ENCODE results near the gene E2F4. TPM values are rescaled to one million over a fixed set of nuclear protein-coding genes. Genes with fewer than 3 reads are reported as not detected.
A peak's percentile ranks its signal among the peaks of the same experiment; 100 is the strongest.

The E2F4 gene
- total and polyA plus RNA-seq, 9 of the 15 experiments (the other 6 are each of a cell fraction or from before 2014, with no cell fraction given) = 9.7 to 139 (median 106) TPM

GRCh38 chr16:67191995-67192681 lies at the start of gene E2F4 (continued):
- TF ChIP-seq TAF9B (IDR thresholded peaks at IDR 0.05; ENCODE audit: partially characterized antibody) = no peak
- TF ChIP-seq, protein P1, sequence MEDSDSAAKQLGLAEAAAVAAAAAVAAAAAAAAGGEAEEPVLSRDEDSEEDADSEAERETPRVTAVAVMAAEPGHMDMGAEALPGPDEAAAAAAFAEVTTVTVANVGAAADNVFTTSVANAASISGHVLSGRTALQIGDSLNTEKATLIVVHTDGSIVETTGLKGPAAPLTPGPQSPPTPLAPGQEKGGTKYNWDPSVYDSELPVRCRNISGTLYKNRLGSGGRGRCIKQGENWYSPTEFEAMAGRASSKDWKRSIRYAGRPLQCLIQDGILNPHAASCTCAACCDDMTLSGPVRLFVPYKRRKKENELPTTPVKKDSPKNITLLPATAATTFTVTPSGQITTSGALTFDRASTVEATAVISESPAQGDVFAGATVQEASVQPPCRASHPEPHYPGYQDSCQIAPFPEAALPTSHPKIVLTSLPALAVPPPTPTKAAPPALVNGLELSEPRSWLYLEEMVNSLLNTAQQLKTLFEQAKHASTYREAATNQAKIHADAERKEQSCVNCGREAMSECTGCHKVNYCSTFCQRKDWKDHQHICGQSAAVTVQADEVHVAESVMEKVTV (CRISPR knock-in tag; IDR thresholded peaks at IDR 0.05) = no peak
- no peak for TF ChIP-seq ZNF311 (CRISPR knock-in tag; IDR thresholded peaks at IDR 0.05)
- no peak for TF ChIP-seq HDAC6 (IDR thresholded peaks at IDR 0.05; ENCODE audit: low read depth, low read length)
- no peak for TF ChIP-seq TAF15 (IDR thresholded peaks at IDR 0.05; ENCODE audit: low read depth, low read length)
- TF ChIP-seq SMARCB1 (IDR thresholded peaks at IDR 0.05; ENCODE audit: insufficient read length, low read depth) = no peak
- TF ChIP-seq, protein P2, sequence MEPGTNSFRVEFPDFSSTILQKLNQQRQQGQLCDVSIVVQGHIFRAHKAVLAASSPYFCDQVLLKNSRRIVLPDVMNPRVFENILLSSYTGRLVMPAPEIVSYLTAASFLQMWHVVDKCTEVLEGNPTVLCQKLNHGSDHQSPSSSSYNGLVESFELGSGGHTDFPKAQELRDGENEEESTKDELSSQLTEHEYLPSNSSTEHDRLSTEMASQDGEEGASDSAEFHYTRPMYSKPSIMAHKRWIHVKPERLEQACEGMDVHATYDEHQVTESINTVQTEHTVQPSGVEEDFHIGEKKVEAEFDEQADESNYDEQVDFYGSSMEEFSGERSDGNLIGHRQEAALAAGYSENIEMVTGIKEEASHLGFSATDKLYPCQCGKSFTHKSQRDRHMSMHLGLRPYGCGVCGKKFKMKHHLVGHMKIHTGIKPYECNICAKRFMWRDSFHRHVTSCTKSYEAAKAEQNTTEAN (CRISPR knock-in tag; IDR thresholded peaks at IDR 0.05) = 0 out of 2 replicates have a peak, but pooled peaks have one; percentile 35
- TF ChIP-seq TAF7 (tag; IDR thresholded peaks at IDR 0.05) = no peak
- 0 out of 4 replicates have a peak, but pooled peaks of 1 of the 2 experiments have one; percentile 9 for TF ChIP-seq SRF (CRISPR knock-in tag; IDR thresholded peaks at IDR 0.05)
- no peak for TF ChIP-seq ZNF586 (CRISPR knock-in tag; conservative IDR thresholded peaks at IDR 0.05)
- no peak for TF ChIP-seq ZNF282 (CRISPR knock-in tag; IDR thresholded peaks at IDR 0.05)
- no peak for TF ChIP-seq CAMTA2 (CRISPR knock-in tag; conservative IDR thresholded peaks at IDR 0.05)
- TF ChIP-seq ELF2 (CRISPR knock-in tag; IDR thresholded peaks at IDR 0.05) = peak; percentile 89
- TF ChIP-seq YY1 (IDR thresholded peaks at IDR 0.05; ENCODE audit: borderline replicate concordance in 1 of 3, control insufficient read depth in 1 of 3, extremely low read depth in 1 of 3, insufficient read depth in 3 of 3, insufficient read length in 1 of 3, insufficient replicate concordance in 2 of 3, low read depth in 1 of 3, low read length in 2 of 3) = peak in 2 of 3 experiments; percentile 70 to 83
- TF ChIP-seq ATF1 (CRISPR knock-in tag; IDR thresholded peaks at IDR 0.05) = no peak
- no peak for TF ChIP-seq ATF1 (tag; IDR thresholded peaks at IDR 0.05)
- TF ChIP-seq FOXP1 (CRISPR knock-in tag; IDR thresholded peaks at IDR 0.05) = no peak
- no peak for TF ChIP-seq CTCF (IDR thresholded peaks at IDR 0.05 in 2 of 3, conservative IDR thresholded peaks at IDR 0.05 in 1 of 3; ENCODE audit: insufficient read depth in 2 of 3, low read depth in 1 of 3, low read length in 3 of 3)
- TF ChIP-seq RFX7 (CRISPR knock-in tag; IDR thresholded peaks at IDR 0.05) = no peak
- 0 out of 2 replicates have a peak, but pooled peaks have one; percentile 15 for TF ChIP-seq NR2C1 (IDR thresholded peaks at IDR 0.05)
- TF ChIP-seq NR2C1 (tag; IDR thresholded peaks at IDR 0.05) = peak; percentile 62; the same call in 1 of the 2 replicates
- TF ChIP-seq, protein P3, sequence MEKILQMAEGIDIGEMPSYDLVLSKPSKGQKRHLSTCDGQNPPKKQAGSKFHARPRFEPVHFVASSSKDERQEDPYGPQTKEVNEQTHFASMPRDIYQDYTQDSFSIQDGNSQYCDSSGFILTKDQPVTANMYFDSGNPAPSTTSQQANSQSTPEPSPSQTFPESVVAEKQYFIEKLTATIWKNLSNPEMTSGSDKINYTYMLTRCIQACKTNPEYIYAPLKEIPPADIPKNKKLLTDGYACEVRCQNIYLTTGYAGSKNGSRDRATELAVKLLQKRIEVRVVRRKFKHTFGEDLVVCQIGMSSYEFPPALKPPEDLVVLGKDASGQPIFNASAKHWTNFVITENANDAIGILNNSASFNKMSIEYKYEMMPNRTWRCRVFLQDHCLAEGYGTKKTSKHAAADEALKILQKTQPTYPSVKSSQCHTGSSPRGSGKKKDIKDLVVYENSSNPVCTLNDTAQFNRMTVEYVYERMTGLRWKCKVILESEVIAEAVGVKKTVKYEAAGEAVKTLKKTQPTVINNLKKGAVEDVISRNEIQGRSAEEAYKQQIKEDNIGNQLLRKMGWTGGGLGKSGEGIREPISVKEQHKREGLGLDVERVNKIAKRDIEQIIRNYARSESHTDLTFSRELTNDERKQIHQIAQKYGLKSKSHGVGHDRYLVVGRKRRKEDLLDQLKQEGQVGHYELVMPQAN (IDR thresholded peaks at IDR 0.05; ENCODE audit: borderline replicate concordance) = peak; percentile 79
